BE2C (cell line): Measurements from ENCODE around the gene GPC4.

Experiments
- DNase-seq: peaks from one replicate; pipeline ENCODE4 v3.0.0-alpha.2; 2020
- H3K27me3 ChIP-seq: fragments of 250-450 bp; sonication (Bioruptor Pico); 2 replicates; pipeline ENCODE4 v1.5.1; 2020; ENCODE audit warnings: mild to moderate bottlenecking
- H3K36me3 ChIP-seq: fragments of 250-450 bp; sonication (Bioruptor Pico); 2 replicates; pipeline ENCODE4 v1.5.1; 2020; ENCODE audit warnings: mild to moderate bottlenecking
- H3K4me1 ChIP-seq: fragments of 250-450 bp; sonication (Bioruptor Pico); 2 replicates; pipeline ENCODE4 v1.5.1; 2020
- H3K4me3 ChIP-seq: 2 replicates; pipeline ENCODE4 v1.5.1; 2011; ENCODE audit warnings: low read depth, low read length
- H3K9me3 ChIP-seq: fragments of 250-450 bp; sonication (Bioruptor Pico); 2 replicates; pipeline ENCODE4 v1.5.1; 2020
- CTCF ChIP-seq: IDR thresholded peaks from 2 replicates; pipeline ENCODE4 v1.5.1; 2012; ENCODE audit warnings: mild to moderate bottlenecking, low read depth, low read length

The GPC4 gene

DNA sequence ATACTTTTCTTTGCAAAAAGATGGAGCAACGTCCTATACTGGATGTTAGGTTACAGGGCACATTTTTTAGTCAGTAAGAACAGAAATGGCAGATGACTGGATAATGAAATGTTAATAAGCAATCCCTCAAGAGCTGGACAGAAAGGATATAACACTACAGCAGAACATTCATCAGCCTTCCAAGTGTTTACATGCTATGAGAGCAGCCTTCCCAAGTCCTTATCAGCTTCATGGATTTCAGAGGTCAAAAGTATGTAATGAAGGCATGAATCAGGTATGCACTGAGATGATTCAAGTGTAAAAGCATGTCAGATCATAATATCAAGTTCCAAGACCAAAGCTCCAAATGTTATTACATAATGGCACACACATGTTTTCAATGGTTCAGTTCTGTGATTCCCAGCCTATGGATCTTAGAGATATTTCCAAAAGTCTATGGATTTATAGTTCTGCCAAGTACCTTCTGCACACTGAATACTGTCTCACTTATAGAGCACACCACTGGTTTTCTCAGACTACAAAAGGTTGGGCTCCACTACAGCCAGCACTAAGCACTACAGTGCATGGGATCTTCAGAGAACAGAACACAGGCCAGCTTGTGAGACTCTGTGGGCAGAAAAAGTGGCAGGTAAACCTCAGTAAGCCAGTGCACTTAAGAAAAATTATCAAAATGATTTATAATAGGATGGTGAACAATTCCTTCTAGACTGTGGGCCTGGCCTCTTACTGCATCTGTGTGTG lies 49.2 kb downstream of the GPC4 start:
- H3K4me3 ChIP-seq = no peak overlapping the region
- H3K27me3 ChIP-seq = no peaks in the 10 kb centered on the region
- no peak for TF ChIP-seq CTCF
- H3K4me1 ChIP-seq = no peaks in the 10 kb centered on the region
- no peaks in the 10 kb centered on the region for H3K36me3 ChIP-seq
- no peaks in the 10 kb centered on the region for H3K9me3 ChIP-seq
- DNase-seq = no peak

DNA sequence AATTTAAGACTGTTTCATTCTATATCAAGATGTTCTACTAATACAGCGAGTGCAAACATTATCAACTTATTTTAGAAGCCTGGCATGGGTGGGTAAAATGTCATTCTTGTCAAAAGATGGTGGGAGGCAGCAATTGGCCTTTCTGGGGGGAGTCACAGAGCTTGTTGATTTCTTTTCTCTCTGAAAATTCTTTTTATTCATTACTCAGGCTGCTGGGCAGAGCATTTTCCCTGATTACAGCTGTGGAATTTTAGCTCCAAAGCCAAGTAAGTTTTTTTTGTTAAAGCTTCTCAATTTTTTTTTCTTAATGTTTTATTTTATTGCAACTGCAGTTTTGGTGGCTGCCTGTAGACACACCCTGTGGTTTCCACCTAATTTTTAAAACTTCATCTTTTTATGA lies 50.4 kb downstream of the GPC4 start:
- TF ChIP-seq CTCF = no peak
- no peaks in the 10 kb centered on the region for H3K36me3 ChIP-seq
- no peak overlapping the region for H3K4me3 ChIP-seq
- no peaks in the 10 kb centered on the region for H3K4me1 ChIP-seq
- no peaks in the 10 kb centered on the region for H3K27me3 ChIP-seq
- no peak for DNase-seq
- no peaks in the 10 kb centered on the region for H3K9me3 ChIP-seq

GRCh38 chrX:133364196-133364595 lies 51.1 kb downstream of the GPC4 start:
- H3K36me3 ChIP-seq = no peaks in the 10 kb centered on the region
- no peaks in the 10 kb centered on the region for H3K9me3 ChIP-seq
- no peaks in the 10 kb centered on the region for H3K4me1 ChIP-seq
- no peaks in the 10 kb centered on the region for H3K27me3 ChIP-seq
- no peak for TF ChIP-seq CTCF
- no peak overlapping the region for H3K4me3 ChIP-seq
- DNase-seq = no peak

- H3K4me1 ChIP-seq = no peaks in the 10 kb centered on the region
- H3K27me3 ChIP-seq = no peaks in the 10 kb centered on the region
- DNase-seq = no peak
Measured at GRCh38 chrX:133362538-133362937, 52.8 kb downstream of the GPC4 start.

GRCh38 chrX:133359466-133359865 lies 55.8 kb downstream of the GPC4 start:
- TF ChIP-seq CTCF = no peak
- no peak for DNase-seq

More at GRCh38 chrX:133362538-133362937, 52.8 kb downstream of the GPC4 start:
- Histone ChIP-seq H3K4me3 (no peak overlapping the region), H3K36me3 (no peaks in the 10 kb centered on the region), H3K9me3 (no peaks in the 10 kb centered on the region)
- TF ChIP-seq CTCF = no peak

DNA sequence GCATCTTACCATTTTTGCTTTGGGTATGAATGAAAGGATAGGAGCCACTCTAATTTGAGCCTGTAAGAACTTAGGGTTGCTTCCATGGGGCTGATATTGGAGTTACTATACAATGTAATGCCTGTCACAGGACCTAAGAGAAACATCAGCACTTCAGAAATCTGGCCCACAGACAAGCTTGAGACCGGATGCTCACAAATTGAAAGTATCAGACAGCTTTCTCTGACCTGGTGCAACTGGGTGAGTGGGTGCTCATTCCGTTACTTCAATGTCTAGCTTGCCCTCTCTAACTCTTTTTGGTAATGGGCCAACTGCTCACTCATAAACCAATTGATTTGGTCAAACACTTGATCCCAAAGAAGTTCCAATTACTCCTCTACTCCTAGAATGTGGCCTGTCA lies 62.1 kb downstream of the GPC4 start:
- Histone ChIP-seq H3K9me3 (no peaks in the 10 kb centered on the region), H3K36me3 (no peaks in the 10 kb centered on the region), H3K4me1 (no peaks in the 10 kb centered on the region), H3K4me3 (no peak overlapping the region), H3K27me3 (no peaks in the 10 kb centered on the region)
- no peak for DNase-seq
- no peak for TF ChIP-seq CTCF

More at GRCh38 chrX:133359466-133359865, 55.8 kb downstream of the GPC4 start:
- Histone ChIP-seq H3K27me3 (no peaks in the 10 kb centered on the region), H3K4me1 (no peaks in the 10 kb centered on the region), H3K4me3 (no peak overlapping the region), H3K9me3 (no peaks in the 10 kb centered on the region), H3K36me3 (no peaks in the 10 kb centered on the region)
